Neutrophil (primary cell): Measurements from ENCODE around the gene KMT5C.

Source experiments
- H3K27ac ChIP-seq: fragments of 200-600 bp; sonication (generic); 2 replicates; pipeline ENCODE4 v1.5.1; 2016; ENCODE audit warnings: mild to moderate bottlenecking, moderate library complexity
- H3K27me3 ChIP-seq: fragments of 200-600 bp; sonication (generic); 2 replicates; pipeline ENCODE4 v1.6.0; 2016; ENCODE audit warnings: mild to moderate bottlenecking
- H3K36me3 ChIP-seq: fragments of 200-600 bp; sonication (generic); 2 replicates; pipeline ENCODE4 v1.5.1; 2017
- H3K4me1 ChIP-seq, 2 experiments: fragments of 200-600 bp in 1 of 2; sonication (generic) in 1 of 2; 1 replicate in 1 of 2; 2 replicates in 1 of 2; pipeline versions ENCODE4 v1.5.1 to v1.6.1; 2013 to 2016; ENCODE audit warnings: low read depth in 1 of 2, low read length in 1 of 2, mild to moderate bottlenecking in 1 of 2, moderate library complexity in 1 of 2; ENCODE audit not compliant: control insufficient read depth in 1 of 2, insufficient read depth in 1 of 2
- H3K4me3 ChIP-seq, 2 experiments: fragments of 200-600 bp in 1 of 2; sonication (generic) in 1 of 2; 1 replicate in 1 of 2; 2 replicates in 1 of 2; pipeline ENCODE4 v1.5.1; 2013 to 2016; ENCODE audit warnings: low read depth in 1 of 2, low read length in 1 of 2, mild to moderate bottlenecking in 1 of 2, moderate library complexity in 1 of 2
- H3K9me3 ChIP-seq: fragments of 200-600 bp; sonication (generic); 2 replicates; pipeline ENCODE4 v1.5.1; 2016
- TF ChIP-seq, protein P1 (sequence below): fragments of 200-600 bp; sonication (generic); IDR thresholded peaks from 2 replicates; pipeline ENCODE4 v1.5.1; 2016; ENCODE audit warnings: antibody characterized with exemption

Gene KMT5C

DNA sequence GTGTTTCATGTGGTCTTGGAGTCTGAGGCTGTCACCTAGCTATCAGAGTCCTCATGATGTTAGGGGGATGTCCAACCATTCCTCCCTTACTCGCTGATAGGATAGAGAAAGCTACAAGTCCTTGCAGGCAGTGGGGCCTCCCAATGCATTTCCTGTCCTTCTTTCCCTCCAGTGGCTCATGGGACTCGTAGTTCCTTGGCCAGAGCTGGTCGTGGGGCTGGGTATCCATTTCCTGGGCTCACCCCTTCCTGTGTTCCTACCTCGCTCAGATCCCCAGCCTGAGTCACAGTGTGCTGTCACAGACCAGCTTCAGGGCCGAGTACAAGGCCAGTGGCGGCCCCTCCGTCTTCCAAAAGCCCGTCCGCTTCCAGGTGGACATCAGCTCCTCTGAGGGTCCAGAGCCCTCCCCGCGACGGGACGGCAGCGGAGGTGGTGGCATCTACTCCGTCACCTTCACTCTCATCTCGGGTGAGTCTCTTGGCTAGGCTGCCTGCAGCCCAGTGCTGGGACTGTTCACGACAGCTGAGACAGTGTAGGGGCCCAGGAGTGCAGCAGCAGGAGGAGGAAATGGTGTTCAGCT, 33.6 kb upstream of the KMT5C start:
- Histone ChIP-seq H3K36me3 (no peaks in the 10 kb centered on the region), H3K4me1 (peaks cover 8 to 9% of the 10 kb centered on the region in 2 experiments), H3K4me3 (no peak overlapping the region), H3K9me3 (no peaks in the 10 kb centered on the region), H3K27me3 (no peaks in the 10 kb centered on the region), H3K27ac (no peak overlapping the region)
- TF ChIP-seq, protein P1, sequence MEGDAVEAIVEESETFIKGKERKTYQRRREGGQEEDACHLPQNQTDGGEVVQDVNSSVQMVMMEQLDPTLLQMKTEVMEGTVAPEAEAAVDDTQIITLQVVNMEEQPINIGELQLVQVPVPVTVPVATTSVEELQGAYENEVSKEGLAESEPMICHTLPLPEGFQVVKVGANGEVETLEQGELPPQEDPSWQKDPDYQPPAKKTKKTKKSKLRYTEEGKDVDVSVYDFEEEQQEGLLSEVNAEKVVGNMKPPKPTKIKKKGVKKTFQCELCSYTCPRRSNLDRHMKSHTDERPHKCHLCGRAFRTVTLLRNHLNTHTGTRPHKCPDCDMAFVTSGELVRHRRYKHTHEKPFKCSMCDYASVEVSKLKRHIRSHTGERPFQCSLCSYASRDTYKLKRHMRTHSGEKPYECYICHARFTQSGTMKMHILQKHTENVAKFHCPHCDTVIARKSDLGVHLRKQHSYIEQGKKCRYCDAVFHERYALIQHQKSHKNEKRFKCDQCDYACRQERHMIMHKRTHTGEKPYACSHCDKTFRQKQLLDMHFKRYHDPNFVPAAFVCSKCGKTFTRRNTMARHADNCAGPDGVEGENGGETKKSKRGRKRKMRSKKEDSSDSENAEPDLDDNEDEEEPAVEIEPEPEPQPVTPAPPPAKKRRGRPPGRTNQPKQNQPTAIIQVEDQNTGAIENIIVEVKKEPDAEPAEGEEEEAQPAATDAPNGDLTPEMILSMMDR: no peak

DNA sequence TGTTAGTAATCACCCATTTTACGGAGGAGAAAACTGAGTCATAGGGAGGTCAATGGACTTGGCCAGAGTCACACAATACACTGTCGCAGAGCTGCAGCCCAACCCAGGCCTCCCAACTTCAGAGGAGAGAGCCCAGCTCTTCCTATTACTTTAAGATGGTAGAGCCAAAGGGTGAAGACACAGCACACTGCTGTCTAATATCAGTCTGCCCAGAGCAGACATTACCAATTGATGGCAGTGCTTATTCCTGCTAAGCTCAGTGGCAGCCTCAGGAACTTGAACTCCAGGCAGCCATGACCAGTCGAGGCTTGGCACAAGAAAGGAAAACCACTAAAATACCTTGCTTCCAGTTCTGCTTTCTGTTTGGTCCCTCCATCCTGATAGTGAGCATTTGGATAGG, 33.0 kb upstream of the KMT5C start:
- Histone ChIP-seq H3K4me3 (no peak overlapping the region), H3K27me3 (no peaks in the 10 kb centered on the region), H3K9me3 (no peaks in the 10 kb centered on the region), H3K4me1 (peaks cover 4% of the 10 kb centered on the region in 2 experiments), H3K27ac (no peak overlapping the region), H3K36me3 (no peaks in the 10 kb centered on the region)
- TF ChIP-seq, protein P1: no peak

DNA sequence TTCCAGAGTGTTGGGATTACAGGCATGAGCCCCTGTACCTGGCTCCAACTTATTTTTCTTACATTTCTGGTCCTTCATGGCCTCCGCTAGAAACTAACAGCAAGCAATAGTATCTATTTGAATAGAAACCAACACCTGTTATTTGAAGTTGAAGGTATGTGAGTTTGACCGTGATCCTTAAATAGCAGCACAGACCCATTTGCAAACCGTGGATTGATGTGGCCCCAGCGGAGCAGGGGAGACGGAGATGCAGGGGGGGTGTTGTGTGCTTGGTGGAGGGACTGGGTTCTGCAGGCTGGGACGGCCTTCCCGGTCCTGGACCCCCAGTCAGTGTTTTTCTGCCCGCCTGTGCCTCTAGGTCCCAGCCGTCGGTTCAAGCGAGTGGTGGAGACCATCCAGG, 31.4 kb upstream of the KMT5C start:
- H3K4me1 ChIP-seq: no peaks in the 10 kb centered on the region
- H3K4me3 ChIP-seq: no peak overlapping the region
- H3K27me3 ChIP-seq: no peaks in the 10 kb centered on the region
- H3K9me3 ChIP-seq: no peaks in the 10 kb centered on the region
- H3K27ac ChIP-seq: no peak overlapping the region
- TF ChIP-seq, protein P1: no peak
- H3K36me3 ChIP-seq: no peaks in the 10 kb centered on the region

DNA sequence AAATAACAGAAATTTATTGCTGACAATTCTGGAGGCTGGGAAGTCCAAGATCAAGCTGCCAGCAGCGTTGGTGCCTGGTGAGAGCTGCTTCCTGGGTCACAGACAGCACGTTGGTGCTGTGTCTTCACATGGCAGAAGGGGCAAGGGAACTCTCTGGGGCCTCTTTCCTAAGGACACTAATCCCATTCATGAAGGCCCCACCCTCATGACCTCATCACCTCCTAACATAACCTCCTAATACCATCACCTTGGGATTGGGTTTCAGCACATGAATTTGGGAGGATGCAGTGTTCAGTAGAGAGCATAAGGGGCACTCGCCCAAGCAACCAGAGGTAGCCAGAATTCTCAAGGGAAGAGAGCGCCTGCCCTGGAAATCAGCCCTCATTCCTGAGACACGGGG, 30.2 kb upstream of the KMT5C start:
- H3K4me3 ChIP-seq: no peak overlapping the region
- H3K9me3 ChIP-seq: no peaks in the 10 kb centered on the region
- no peaks in the 10 kb centered on the region for H3K36me3 ChIP-seq
- TF ChIP-seq, protein P1: no peak
- H3K27me3 ChIP-seq: no peaks in the 10 kb centered on the region
- H3K27ac ChIP-seq: no peak overlapping the region
- no peaks in the 10 kb centered on the region for H3K4me1 ChIP-seq

DNA sequence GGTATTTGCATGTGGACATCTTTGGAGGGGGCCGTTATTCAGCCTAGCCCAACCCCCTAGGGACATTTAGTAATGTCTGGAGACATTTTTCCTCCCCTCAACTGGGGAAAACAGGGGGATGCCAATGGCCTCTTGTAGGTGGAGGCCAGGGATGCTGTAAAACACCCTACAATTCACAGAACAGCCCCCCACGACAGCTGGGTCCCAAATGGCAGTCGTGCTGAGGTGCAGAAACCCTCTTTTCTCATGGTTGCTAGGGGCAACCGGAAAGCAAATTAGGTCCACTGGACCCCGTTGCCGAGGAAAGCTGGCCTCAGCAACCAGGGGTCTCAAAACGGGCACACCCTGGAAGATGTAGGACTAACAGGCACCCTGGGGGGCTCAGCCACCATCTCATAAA, 29.2 kb upstream of the KMT5C start:
- no peaks in the 10 kb centered on the region for H3K36me3 ChIP-seq
- H3K27ac ChIP-seq: no peak overlapping the region
- no peaks in the 10 kb centered on the region for H3K9me3 ChIP-seq
- H3K27me3 ChIP-seq: no peaks in the 10 kb centered on the region
- TF ChIP-seq, protein P1: no peak
- H3K4me3 ChIP-seq: no peak overlapping the region
- H3K4me1 ChIP-seq: no peaks in the 10 kb centered on the region

DNA sequence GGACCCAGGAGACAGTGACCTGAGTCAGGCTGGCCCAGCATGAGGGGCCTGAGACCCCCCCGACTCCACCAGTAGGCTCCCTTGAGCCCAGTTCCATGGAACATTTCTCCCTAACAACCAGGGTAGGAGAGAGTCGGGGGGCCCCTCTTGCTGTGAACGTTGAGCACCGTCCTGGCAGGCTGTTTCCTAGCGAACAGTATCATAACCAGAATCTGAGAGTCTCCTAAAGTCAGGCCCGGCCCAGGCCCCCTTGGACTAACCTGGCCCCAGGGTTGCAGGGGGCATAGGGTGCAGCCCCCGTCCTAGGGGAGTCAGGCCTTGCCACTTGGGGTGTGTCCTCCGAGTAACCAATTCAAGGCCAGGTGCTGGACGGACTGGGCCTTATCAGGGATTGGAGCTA, 28.3 kb upstream of the KMT5C start:
- TF ChIP-seq, protein P1: no peak
- Histone ChIP-seq H3K4me3 (no peak overlapping the region), H3K4me1 (peaks cover 0 to 3% of the 10 kb centered on the region in 2 experiments), H3K27ac (no peak overlapping the region), H3K36me3 (no peaks in the 10 kb centered on the region), H3K9me3 (no peaks in the 10 kb centered on the region), H3K27me3 (no peaks in the 10 kb centered on the region)
